OCI-LY7 (cell line): ENCODE data around the gene SH3TC2. TPM values are rescaled to one million over a fixed set of nuclear protein-coding genes. Genes with fewer than 3 reads are reported as not detected.

ENCODE experiments used
- Bru-seq: library from RNA; stranded (reverse); fragments of 400-500 nt; gene quantifications from one replicate; lab custom pipeline; 2021; lab: Mats Ljungman, UMichigan
- BruChase-seq, 2 experiments: library from RNA; stranded (reverse); fragments of 400-500 nt; gene quantifications; one replicate each; lab custom pipeline; 2021; lab: Mats Ljungman, UMichigan
- BruUV-seq: library from RNA; stranded (reverse); fragments of 400-500 nt; replicated peaks from 2 replicates; lab custom pipeline; 2021; lab: Mats Ljungman, UMichigan
- CTCF ChIA-PET: fragments of 300-600 bp; sonication (Branson Sonifier 250); formaldehyde crosslinking; loops from one replicate; lab custom pipeline; 2022; ENCODE audit warnings: antibody characterized with exemption; ENCODE audit not compliant: unreplicated experiment; lab: Charles Lee
- POLR2A ChIA-PET: fragments of 300-600 bp; sonication (Branson Sonifier 250); formaldehyde crosslinking; loops from one replicate; lab custom pipeline; 2022; ENCODE audit warnings: antibody characterized with exemption; lab: Charles Lee
- DNase-seq: peaks from one replicate; pipeline ENCODE4 v3.0.0-alpha.2; 2015; ENCODE audit warnings: low spot score
- H2AFZ ChIP-seq: fragments of 200-600 bp; sonication (generic), shearing (Covaris generic); 2 replicates; pipeline ENCODE4 v1.6.1; 2014; ENCODE audit warnings: mild to moderate bottlenecking, antibody characterized with exemption, low read length, moderate library complexity
- H3K27ac ChIP-seq: fragments of 200-600 bp; sonication (generic); 2 replicates; pipeline ENCODE4 v1.5.1; 2014; ENCODE audit warnings: mixed run types, low read depth, mild to moderate bottlenecking, moderate library complexity, low read length, inconsistent platforms; ENCODE audit not compliant: poor library complexity, severe bottlenecking
- H3K36me3 ChIP-seq: fragments of 200-600 bp; sonication (generic); 2 replicates; pipeline ENCODE4 v1.6.1; 2014; ENCODE audit warnings: mild to moderate bottlenecking, antibody characterized with exemption, low read length, moderate library complexity, mixed read lengths; ENCODE audit not compliant: insufficient read depth
- H3K4me1 ChIP-seq: fragments of 200-600 bp; sonication (generic); 2 replicates; pipeline ENCODE4 v1.5.1; 2014; ENCODE audit warnings: mild to moderate bottlenecking, low read length; ENCODE audit not compliant: insufficient read depth, poor library complexity, severe bottlenecking
- H3K4me2 ChIP-seq: fragments of 200-600 bp; sonication (generic); 2 replicates; pipeline ENCODE4 v1.6.1; 2014; ENCODE audit warnings: mild to moderate bottlenecking, low read length
- H3K4me3 ChIP-seq: fragments of 200-600 bp; sonication (generic); 2 replicates; pipeline ENCODE4 v1.5.1; 2014; ENCODE audit warnings: mild to moderate bottlenecking, low read depth, low read length; ENCODE audit not compliant: poor library complexity, severe bottlenecking
- H3K79me2 ChIP-seq: fragments of 200-600 bp; sonication (generic); 2 replicates; pipeline ENCODE4 v1.6.1; 2016; ENCODE audit warnings: low read depth, mild to moderate bottlenecking, low read length, moderate library complexity, mixed read lengths; ENCODE audit not compliant: insufficient read depth
- H3K9me2 ChIP-seq: fragments of 200-600 bp; sonication (generic); 2 replicates; pipeline ENCODE4 v1.6.1; 2016; ENCODE audit warnings: mild to moderate bottlenecking, low read length, mixed read lengths; ENCODE audit not compliant: insufficient read depth
- H3K9me3 ChIP-seq: fragments of 200-600 bp; sonication (generic); 2 replicates; pipeline ENCODE4 v1.6.1; 2014; ENCODE audit warnings: mild to moderate bottlenecking, mixed run types, low read length, mixed read lengths
- H4K20me1 ChIP-seq: fragments of 200-600 bp; sonication (generic); 2 replicates; pipeline ENCODE4 v1.6.1; 2014; ENCODE audit warnings: mild to moderate bottlenecking, antibody characterized with exemption, low read length, moderate library complexity, mixed read lengths; ENCODE audit not compliant: insufficient read depth
- CTCF ChIP-seq: fragments of 200-600 bp; sonication (generic); conservative IDR thresholded peaks from 2 replicates; pipeline ENCODE4 v1.5.1; 2014; ENCODE audit warnings: mild to moderate bottlenecking, antibody characterized with exemption, low read length, moderate library complexity, mixed read lengths
- EZH2phosphoT487 ChIP-seq: fragments of 200-600 bp; sonication (generic); IDR thresholded peaks from 2 replicates; pipeline ENCODE4 v1.6.1; 2018; ENCODE audit warnings: low read depth, borderline replicate concordance, mild to moderate bottlenecking, mixed run types, antibody characterized with exemption, low read length, moderate library complexity, mixed read lengths
- intact Hi-C: fragments of 100-400 bp; cut with micrococcal nuclease; formaldehyde crosslinking; loops from one replicate; pipeline ENCODE4 v1.10.0; 2022; ENCODE audit not compliant: unreplicated experiment
- long read RNA-seq: library from polyadenylated mRNA; stranded (forward); transcript quantifications from one replicate; pipeline ENCODE4 v2.0.0, GENCODE V29; 2022
- total RNA-seq, 2 experiments: library from RNA; depleted of rRNA in 1 of 2; stranded (reverse); fragments of >200 nt in 1 of 2; shearing (Covaris generic) in 1 of 2; gene quantifications; 2 replicates each; pipeline ENCODE4 v1.2.3, GENCODE V29; 2014 to 2022

The SH3TC2 gene
- total RNA-seq (2014; rRNA removed; shearing (Covaris generic)) = not detected in 2 replicates
- not detected in 2 replicates for total RNA-seq (2022)
- not detected for Bru-seq, nascent RNA
- BruChase-seq, experiment 1, labeled RNA remaining after a 6-hour chase = not detected
- percentile 6 among the genes with signal in this experiment for BruChase-seq, experiment 2, labeled RNA remaining after a 2-hour chase
- long read RNA-seq = 0 reads

- ChIA-PET POLR2A (no interaction called here), CTCF (no interaction called here)
- H3K9me3 ChIP-seq = no peaks in the 10 kb centered on the region
- H3K36me3 ChIP-seq = no peaks in the 10 kb centered on the region
- no peaks in the 10 kb centered on the region for H3K79me2 ChIP-seq
- no peaks in the 10 kb centered on the region for H4K20me1 ChIP-seq
- DNase-seq = no peak
- intact Hi-C loops = no loop called here
- BruUV-seq = no TSS peak
- no peaks in the 10 kb centered on the region; the same call in 1 of the 2 replicates for H3K9me2 ChIP-seq
- TF ChIP-seq CTCF = no peak
- no peak for TF ChIP-seq EZH2phosphoT487
- no peak within 1 kb of the TSS for H3K4me3 ChIP-seq
- H3K4me2 ChIP-seq = no peak within 1 kb of the TSS
- no peak within 1 kb of the TSS for H3K27ac ChIP-seq
- H3K4me1 ChIP-seq = no peaks in the 10 kb centered on the region
- no peak within 1 kb of the TSS for H2AFZ ChIP-seq
Observed at GRCh38 chr5:149063017-149063687, at the start of gene SH3TC2. Gene SH3TC2 (minus strand): TSS chr5:149063062. CDS start chr5:149063022, 40 bp downstream.

- no peaks in the 10 kb centered on the region for H3K79me2 ChIP-seq
- DNase-seq = no peak
- TF ChIP-seq EZH2phosphoT487 (no peak), CTCF (no peak)
- CTCF ChIA-PET = no interaction called here
- H3K9me3 ChIP-seq = no peaks in the 10 kb centered on the region
- POLR2A ChIA-PET = interaction anchor here (0.5 kb wide), 1 partner anchor 1202 kb away, joined by 3 read pairs; no protein-coding TSS in a partner anchor
- H3K36me3 ChIP-seq = no peaks in the 10 kb centered on the region
- H2AFZ ChIP-seq = no peak overlapping the region
- no peak overlapping the region for H3K4me3 ChIP-seq
- no TSS peak for BruUV-seq
- H3K4me2 ChIP-seq = no peak overlapping the region
- no peaks in the 10 kb centered on the region for H3K4me1 ChIP-seq
- H4K20me1 ChIP-seq = no peaks in the 10 kb centered on the region
- intact Hi-C loops = loop anchor here (5.0 kb wide), 1 partner anchor 378 kb away; no protein-coding TSS in a partner anchor
- no peak overlapping the region for H3K27ac ChIP-seq
- H3K9me2 ChIP-seq = no peaks in the 10 kb centered on the region
Observed at GRCh38 chr5:149110406-149110805, 47.5 kb upstream of the SH3TC2 start.
